Spleen (tissue), 7 donors: ENCODE data around the gene HACD3.

Experiments
- POLR2A ChIP-seq, 3 donors: fragments of 450-650 bp; IDR thresholded peaks; one replicate each; pipeline ENCODE4 v1.5.1; 2017; ENCODE audit warnings: antibody characterized with exemption in 3 of 3, mild to moderate bottlenecking in 1 of 3
- TF ChIP-seq, protein P1 (sequence below), 11 experiments: fragments of 200-600 bp in 7 of 11; fragments of 450-650 bp in 4 of 11; sonication (generic) in 4 of 11; IDR thresholded peaks in 8 of 11; conservative IDR thresholded peaks in 3 of 11; 1 replicate in 7 of 11; 2 replicates in 4 of 11; pipeline versions ENCODE4 v1.4.0 to v1.8.0; 2016 to 2021; ENCODE audit warnings: antibody characterized with exemption in 11 of 11, inconsistent platforms in 4 of 11, mild to moderate bottlenecking in 1 of 11
- donor health status: DM: no; HTN: no; CAD: no; lungs with moderate emphysema.
- donor health status: DM: no; HTN: no; CAD: no.
- donor health status: DM: no; HTN: no; CAD: no.

DNA sequence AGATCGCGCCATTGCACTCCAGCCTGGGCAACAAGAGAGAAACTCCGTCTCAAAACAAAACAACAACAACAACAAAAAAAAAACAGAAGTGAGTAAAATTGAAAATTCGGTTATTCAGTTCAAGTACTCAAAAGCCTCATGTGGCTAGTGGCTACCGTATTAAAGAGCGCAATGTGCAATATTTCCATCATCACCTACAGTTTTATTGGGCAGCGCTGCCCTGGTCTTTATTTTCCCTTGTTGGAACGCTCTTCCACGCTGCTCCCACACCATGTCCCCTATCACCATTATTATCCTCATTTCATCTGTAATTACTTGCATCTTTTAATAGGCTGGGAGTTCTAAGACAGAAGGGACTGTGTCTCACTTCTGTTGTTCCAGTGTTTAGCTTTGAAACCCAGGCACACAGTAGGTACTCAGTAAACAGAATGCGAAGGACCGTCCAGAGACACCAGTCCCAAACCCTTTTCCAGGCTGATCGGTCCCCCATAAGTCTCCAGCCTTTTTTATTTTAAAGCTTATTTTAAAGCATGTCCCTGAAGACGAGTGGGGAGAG is 423 bp upstream of the HACD3 start:
- TF ChIP-seq, protein P1, sequence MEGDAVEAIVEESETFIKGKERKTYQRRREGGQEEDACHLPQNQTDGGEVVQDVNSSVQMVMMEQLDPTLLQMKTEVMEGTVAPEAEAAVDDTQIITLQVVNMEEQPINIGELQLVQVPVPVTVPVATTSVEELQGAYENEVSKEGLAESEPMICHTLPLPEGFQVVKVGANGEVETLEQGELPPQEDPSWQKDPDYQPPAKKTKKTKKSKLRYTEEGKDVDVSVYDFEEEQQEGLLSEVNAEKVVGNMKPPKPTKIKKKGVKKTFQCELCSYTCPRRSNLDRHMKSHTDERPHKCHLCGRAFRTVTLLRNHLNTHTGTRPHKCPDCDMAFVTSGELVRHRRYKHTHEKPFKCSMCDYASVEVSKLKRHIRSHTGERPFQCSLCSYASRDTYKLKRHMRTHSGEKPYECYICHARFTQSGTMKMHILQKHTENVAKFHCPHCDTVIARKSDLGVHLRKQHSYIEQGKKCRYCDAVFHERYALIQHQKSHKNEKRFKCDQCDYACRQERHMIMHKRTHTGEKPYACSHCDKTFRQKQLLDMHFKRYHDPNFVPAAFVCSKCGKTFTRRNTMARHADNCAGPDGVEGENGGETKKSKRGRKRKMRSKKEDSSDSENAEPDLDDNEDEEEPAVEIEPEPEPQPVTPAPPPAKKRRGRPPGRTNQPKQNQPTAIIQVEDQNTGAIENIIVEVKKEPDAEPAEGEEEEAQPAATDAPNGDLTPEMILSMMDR (IDR thresholded peaks at IDR 0.05 in 8 of 11, conservative IDR thresholded peaks at IDR 0.05 in 3 of 11) = no peak
- no peak for TF ChIP-seq POLR2A (IDR thresholded peaks at IDR 0.05)
